Fibroblast of pulmonary artery (primary cell): ENCODE data around the gene ITPA.

Experiments
- DNase-seq: peaks from one replicate; pipeline ENCODE4 v3.0.0-alpha.2; 2010; ENCODE audit warnings: low read depth
- H3K4me3 ChIP-seq: replicated peaks from 2 replicates; pipeline ENCODE4 v1.5.1; 2011; ENCODE audit warnings: low read depth, mild to moderate bottlenecking, control low read depth, low read length, moderate library complexity
- CTCF ChIP-seq: IDR thresholded peaks from 2 replicates; pipeline ENCODE4 v1.5.1; 2011; ENCODE audit warnings: mild to moderate bottlenecking, control low read depth, low read length, inconsistent platforms; ENCODE audit errors: missing control alignments

The ITPA gene

GRCh38 chr20:3248993-3249347 is 39.7 kb downstream of the ITPA start:
- DNase-seq, result no peak
- peak overlapping the region; percentile 24 for H3K4me3 ChIP-seq
- no peak for TF ChIP-seq CTCF

- TF ChIP-seq CTCF, result peak; percentile 25
- no peak overlapping the region for H3K4me3 ChIP-seq
- no peak for DNase-seq
Measured at GRCh38 chr20:3250091-3250504, 40.8 kb downstream of the ITPA start.

GRCh38 chr20:3251806-3252205 is 42.5 kb downstream of the ITPA start:
- H3K4me3 ChIP-seq, result no peak overlapping the region
- TF ChIP-seq CTCF, result no peak
- DNase-seq, result peak; percentile 57

- no peak for TF ChIP-seq CTCF
- DNase-seq, result no peak
- H3K4me3 ChIP-seq, result no peak overlapping the region
Measured at GRCh38 chr20:3255728-3256127, 46.4 kb downstream of the ITPA start.

- no peak for DNase-seq
- no peak overlapping the region for H3K4me3 ChIP-seq
- TF ChIP-seq CTCF, result no peak
Measured at GRCh38 chr20:3258429-3258828, 49.1 kb downstream of the ITPA start.

GRCh38 chr20:3262566-3262965 is 53.3 kb downstream of the ITPA start:
- no peak overlapping the region for H3K4me3 ChIP-seq
- DNase-seq, result no peak
- no peak for TF ChIP-seq CTCF

GRCh38 chr20:3270051-3270450 is 60.8 kb downstream of the ITPA start:
- DNase-seq, result no peak
- no peak for TF ChIP-seq CTCF
- H3K4me3 ChIP-seq, result no peak overlapping the region
